GM06990 (cell line): Measurements from ENCODE around the gene SEPTIN5.

Source experiments
- DNase-seq: peaks from one replicate; pipeline ENCODE4 v3.0.0-alpha.2; 2011; ENCODE audit not compliant: insufficient read length; ENCODE audit errors: extremely low read depth
- H3K27me3 ChIP-seq: replicated peaks from 2 replicates; pipeline ENCODE4 v1.6.0; 2011; ENCODE audit warnings: low read length; ENCODE audit not compliant: control insufficient read depth, insufficient read depth
- H3K36me3 ChIP-seq: 2 replicates; pipeline ENCODE4 v1.5.1; 2011; ENCODE audit warnings: low read length; ENCODE audit not compliant: control insufficient read depth, insufficient read depth
- H3K4me3 ChIP-seq: replicated peaks from 2 replicates; pipeline ENCODE4 v1.5.1; 2011; ENCODE audit warnings: low read depth, mild to moderate bottlenecking, control low read depth, low read length
- TF ChIP-seq, protein P1 (sequence below): IDR thresholded peaks from 2 replicates; pipeline ENCODE4 v1.5.1; 2011; ENCODE audit warnings: low read length, control low read depth, mild to moderate bottlenecking, inconsistent platforms; ENCODE audit not compliant: insufficient read depth, poor library complexity, severe bottlenecking

The SEPTIN5 gene

DNA sequence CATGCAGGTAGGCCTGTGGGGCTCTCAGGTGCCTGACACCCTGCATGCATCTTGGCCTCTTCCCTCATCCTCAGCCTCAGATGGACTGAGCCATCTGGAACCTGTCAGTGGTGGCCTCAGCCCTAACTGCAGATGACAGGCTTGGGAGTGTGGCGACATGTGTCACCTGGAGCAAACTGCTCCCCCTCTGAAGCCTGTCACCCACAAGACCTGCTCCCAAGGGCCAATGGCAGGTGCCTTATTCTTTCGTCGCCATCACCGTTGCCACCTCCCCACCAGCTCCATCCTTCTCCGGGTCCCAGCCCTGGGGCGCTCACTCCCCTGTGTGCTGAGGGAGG, 3.6 kb upstream of the SEPTIN5 start:
- Histone ChIP-seq H3K4me3 (no peak overlapping the region), H3K27me3 (peaks cover 1% of the 10 kb centered on the region; the same call in 1 of the 2 replicates), H3K36me3 (no peaks in the 10 kb centered on the region)
- peak; percentile 2 for DNase-seq
- TF ChIP-seq, protein P1, sequence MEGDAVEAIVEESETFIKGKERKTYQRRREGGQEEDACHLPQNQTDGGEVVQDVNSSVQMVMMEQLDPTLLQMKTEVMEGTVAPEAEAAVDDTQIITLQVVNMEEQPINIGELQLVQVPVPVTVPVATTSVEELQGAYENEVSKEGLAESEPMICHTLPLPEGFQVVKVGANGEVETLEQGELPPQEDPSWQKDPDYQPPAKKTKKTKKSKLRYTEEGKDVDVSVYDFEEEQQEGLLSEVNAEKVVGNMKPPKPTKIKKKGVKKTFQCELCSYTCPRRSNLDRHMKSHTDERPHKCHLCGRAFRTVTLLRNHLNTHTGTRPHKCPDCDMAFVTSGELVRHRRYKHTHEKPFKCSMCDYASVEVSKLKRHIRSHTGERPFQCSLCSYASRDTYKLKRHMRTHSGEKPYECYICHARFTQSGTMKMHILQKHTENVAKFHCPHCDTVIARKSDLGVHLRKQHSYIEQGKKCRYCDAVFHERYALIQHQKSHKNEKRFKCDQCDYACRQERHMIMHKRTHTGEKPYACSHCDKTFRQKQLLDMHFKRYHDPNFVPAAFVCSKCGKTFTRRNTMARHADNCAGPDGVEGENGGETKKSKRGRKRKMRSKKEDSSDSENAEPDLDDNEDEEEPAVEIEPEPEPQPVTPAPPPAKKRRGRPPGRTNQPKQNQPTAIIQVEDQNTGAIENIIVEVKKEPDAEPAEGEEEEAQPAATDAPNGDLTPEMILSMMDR, result no peak

DNA sequence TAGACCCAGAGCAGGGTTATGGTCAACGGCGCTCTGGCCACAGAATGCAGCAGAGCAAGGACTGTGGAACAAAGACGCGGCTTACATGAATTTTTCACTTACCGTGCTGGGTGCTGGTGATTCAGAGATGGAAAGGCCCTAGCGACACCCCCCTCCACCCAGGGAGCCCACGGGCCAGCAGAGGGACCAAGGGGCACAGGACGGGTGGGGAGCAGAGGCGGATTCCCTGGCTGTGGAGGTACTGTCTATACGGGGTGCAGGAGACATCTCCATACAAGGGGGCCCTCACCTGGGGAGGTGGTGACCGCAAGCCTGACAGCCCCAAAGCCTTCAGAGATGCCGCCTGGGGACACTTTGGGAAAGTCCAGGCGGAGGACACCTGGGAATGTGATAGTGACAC, 1.1 kb upstream of the SEPTIN5 start:
- no peak for DNase-seq
- H3K27me3 ChIP-seq, result peaks cover 1% of the 10 kb centered on the region; the same call in 1 of the 2 replicates
- no peak overlapping the region for H3K4me3 ChIP-seq
- TF ChIP-seq, protein P1, result no peak
- no peaks in the 10 kb centered on the region for H3K36me3 ChIP-seq

DNA sequence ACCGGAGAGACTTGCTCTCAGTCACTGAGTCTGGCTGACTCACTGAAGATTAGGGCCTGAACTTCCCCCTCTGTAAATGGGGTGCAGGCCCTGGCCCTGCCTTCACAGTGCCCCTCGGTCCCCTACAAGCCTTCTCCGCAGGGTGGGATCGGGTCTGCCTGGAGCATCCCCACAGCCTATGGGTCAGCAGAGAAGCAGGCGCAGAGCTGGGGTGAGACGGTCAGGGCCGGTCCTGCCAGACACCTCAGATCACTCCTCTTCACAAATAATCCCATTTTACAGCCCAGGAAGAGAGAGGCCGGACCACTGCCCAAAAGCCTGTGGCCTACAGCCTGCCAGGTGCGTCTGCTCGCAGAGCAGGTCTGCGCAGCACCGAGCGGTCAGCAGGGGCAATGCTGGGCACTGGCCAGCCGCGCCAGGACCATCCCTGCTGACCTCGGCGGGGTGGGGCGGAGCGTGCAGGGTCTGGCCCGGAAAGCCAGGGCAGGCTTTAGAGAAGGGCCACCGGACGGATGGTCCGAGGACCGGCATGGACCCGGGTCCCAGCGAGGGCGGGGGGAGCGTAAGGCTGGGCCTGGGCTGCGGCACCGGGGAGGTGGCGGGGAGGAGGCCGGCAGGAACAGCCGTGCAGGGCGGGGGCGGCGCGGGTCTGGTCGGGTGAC, 522 bp upstream of the SEPTIN5 start:
- H3K27me3 ChIP-seq, result peaks cover 1% of the 10 kb centered on the region; the same call in 1 of the 2 replicates
- DNase-seq, result no peak
- no peak overlapping the region for H3K4me3 ChIP-seq
- TF ChIP-seq, protein P1, result no peak
- no peaks in the 10 kb centered on the region for H3K36me3 ChIP-seq

- H3K36me3 ChIP-seq, result no peaks in the 10 kb centered on the region
- H3K4me3 ChIP-seq, result peak overlapping the region; percentile 43
- no peak for DNase-seq
- TF ChIP-seq, protein P1, result no peak
- H3K27me3 ChIP-seq, result peaks cover 2% of the 10 kb centered on the region
These were observed 1.1 kb downstream of the SEPTIN5 start for GRCh38 chr22:19715188-19715930.

GRCh38 chr22:19716041-19716828, 1.9 kb downstream of the SEPTIN5 start:
- Histone ChIP-seq H3K4me3 (no peak overlapping the region), H3K36me3 (no peaks in the 10 kb centered on the region), H3K27me3 (peaks cover 2% of the 10 kb centered on the region)
- no peak for DNase-seq
- TF ChIP-seq, protein P1, result no peak
